Measurements from ENCODE around the gene FADD.

GRCh38 chr11:70225681-70226177 lies 22.6 kb downstream of the FADD start:
- TF ChIP-seq EZH2 (IDR thresholded peaks at IDR 0.05; ENCODE audit: borderline replicate concordance, low read length) (no peak), CTCF (conservative IDR thresholded peaks at IDR 0.05 in 1 of 2, IDR thresholded peaks at IDR 0.05 in 1 of 2; ENCODE audit: extremely low read depth in 1 of 2, insufficient read depth in 1 of 2, low read depth in 1 of 2, low read length in 2 of 2) (no peak)

Measured in mammary epithelial cell (primary cell).